HG03045 (cell line): ENCODE measurements around the gene CACNA1B.
"Not testable (repeated sequence)": the region's sequence is repeated elsewhere in the genome, so short reads cannot be mapped to it uniquely, and the experiment has no call there.

ENCODE experiments used
- ATAC-seq: cut with Tn5 transposase; IDR thresholded peaks from one replicate; pipeline ENCODE4 v1.9.1; 2021; ENCODE audit warnings: mild to moderate bottlenecking, moderate library complexity; ENCODE audit not compliant: unreplicated experiment

CACNA1B gene

GRCh38 chr9:138105561-138106505, 228.3 kb downstream of the CACNA1B start:
- ATAC-seq = no peak

GRCh38 chr9:138107039-138107438, 229.5 kb downstream of the CACNA1B start:
- ATAC-seq = not testable (repeated sequence)

- ATAC-seq = no peak
Observed at GRCh38 chr9:138111607-138112006, 234.0 kb downstream of the CACNA1B start.

- no peak for ATAC-seq
Observed at GRCh38 chr9:138112090-138112748, 234.6 kb downstream of the CACNA1B start.

- ATAC-seq = no peak
Observed at GRCh38 chr9:138112791-138113600, 235.4 kb downstream of the CACNA1B start.

GRCh38 chr9:138113701-138114325, 236.2 kb downstream of the CACNA1B start:
- ATAC-seq = not testable (repeated sequence)

- no peak for ATAC-seq
Observed at GRCh38 chr9:138114501-138115245, 237.1 kb downstream of the CACNA1B start.

- ATAC-seq = no peak
Observed at GRCh38 chr9:138115506-138115905, 237.9 kb downstream of the CACNA1B start.

- no peak for ATAC-seq
Observed at GRCh38 chr9:138116521-138116920, 238.9 kb downstream of the CACNA1B start.

GRCh38 chr9:138117101-138117750, 239.6 kb downstream of the CACNA1B start:
- ATAC-seq = no peak

GRCh38 chr9:138117836-138118235, 240.3 kb downstream of the CACNA1B start:
- ATAC-seq = no peak

GRCh38 chr9:138118601-138119071, 241.1 kb downstream of the CACNA1B start:
- ATAC-seq = no peak

GRCh38 chr9:138119202-138120027, 241.8 kb downstream of the CACNA1B start:
- no peak for ATAC-seq

- ATAC-seq = no peak
Observed at GRCh38 chr9:138120072-138120471, 242.5 kb downstream of the CACNA1B start.

GRCh38 chr9:138120511-138121437, 243.2 kb downstream of the CACNA1B start:
- no peak for ATAC-seq

- ATAC-seq = no peak
Observed at GRCh38 chr9:138121438-138122050, 244.0 kb downstream of the CACNA1B start.

GRCh38 chr9:138122201-138122600, 244.6 kb downstream of the CACNA1B start:
- no peak for ATAC-seq
